Measurements from ENCODE around the gene FOXR1.
"Not testable (repeated sequence)": the region's sequence is repeated elsewhere in the genome, so short reads cannot be mapped to it uniquely, and the experiment has no call there.

The FOXR1 gene

DNA sequence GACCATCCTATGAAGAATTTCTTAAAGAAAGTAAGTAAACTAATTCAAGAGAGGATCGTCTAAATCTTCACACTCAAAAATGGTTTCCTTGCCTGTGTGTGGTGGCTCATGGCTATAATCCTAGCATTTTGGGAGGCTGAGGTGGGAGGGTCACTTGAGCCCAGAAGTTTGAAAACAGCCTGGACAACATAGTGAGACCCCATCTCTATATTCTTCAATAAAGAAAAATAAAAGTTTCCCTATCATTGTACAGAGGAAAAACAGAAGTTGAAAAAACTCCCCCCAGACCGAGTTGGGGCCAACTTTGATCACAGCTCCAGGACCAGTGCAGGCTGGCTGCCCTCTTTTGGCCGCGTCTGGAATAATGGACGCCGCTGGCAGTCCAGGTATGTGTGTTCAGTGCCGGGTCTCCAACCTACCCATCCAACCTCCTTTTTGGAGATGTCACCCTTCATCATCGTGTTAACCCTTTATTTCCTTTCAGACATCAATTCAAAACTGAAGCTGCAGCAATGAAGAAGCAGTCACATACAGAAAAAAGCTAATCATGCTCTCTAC is 43.6 kb downstream of the FOXR1 start:
- TF ChIP-seq, protein P1, sequence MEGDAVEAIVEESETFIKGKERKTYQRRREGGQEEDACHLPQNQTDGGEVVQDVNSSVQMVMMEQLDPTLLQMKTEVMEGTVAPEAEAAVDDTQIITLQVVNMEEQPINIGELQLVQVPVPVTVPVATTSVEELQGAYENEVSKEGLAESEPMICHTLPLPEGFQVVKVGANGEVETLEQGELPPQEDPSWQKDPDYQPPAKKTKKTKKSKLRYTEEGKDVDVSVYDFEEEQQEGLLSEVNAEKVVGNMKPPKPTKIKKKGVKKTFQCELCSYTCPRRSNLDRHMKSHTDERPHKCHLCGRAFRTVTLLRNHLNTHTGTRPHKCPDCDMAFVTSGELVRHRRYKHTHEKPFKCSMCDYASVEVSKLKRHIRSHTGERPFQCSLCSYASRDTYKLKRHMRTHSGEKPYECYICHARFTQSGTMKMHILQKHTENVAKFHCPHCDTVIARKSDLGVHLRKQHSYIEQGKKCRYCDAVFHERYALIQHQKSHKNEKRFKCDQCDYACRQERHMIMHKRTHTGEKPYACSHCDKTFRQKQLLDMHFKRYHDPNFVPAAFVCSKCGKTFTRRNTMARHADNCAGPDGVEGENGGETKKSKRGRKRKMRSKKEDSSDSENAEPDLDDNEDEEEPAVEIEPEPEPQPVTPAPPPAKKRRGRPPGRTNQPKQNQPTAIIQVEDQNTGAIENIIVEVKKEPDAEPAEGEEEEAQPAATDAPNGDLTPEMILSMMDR (IDR thresholded peaks at IDR 0.05; ENCODE audit: insufficient read depth, low read length, missing control alignments) = no peak
- POLR2A ChIA-PET = no interaction called here
- DNase-seq (ENCODE audit: low read depth, low spot score) = no peak
- CTCF ChIA-PET = interaction anchor here (0.6 to 1.4 kb wide), 6 partner anchors 9 to 326 kb away, joined by 3 to 9 read pairs (median 4); no protein-coding TSS in a partner anchor
- H3K4me3 ChIP-seq (ENCODE audit: low read depth, low read length) = no peak overlapping the region

DNA sequence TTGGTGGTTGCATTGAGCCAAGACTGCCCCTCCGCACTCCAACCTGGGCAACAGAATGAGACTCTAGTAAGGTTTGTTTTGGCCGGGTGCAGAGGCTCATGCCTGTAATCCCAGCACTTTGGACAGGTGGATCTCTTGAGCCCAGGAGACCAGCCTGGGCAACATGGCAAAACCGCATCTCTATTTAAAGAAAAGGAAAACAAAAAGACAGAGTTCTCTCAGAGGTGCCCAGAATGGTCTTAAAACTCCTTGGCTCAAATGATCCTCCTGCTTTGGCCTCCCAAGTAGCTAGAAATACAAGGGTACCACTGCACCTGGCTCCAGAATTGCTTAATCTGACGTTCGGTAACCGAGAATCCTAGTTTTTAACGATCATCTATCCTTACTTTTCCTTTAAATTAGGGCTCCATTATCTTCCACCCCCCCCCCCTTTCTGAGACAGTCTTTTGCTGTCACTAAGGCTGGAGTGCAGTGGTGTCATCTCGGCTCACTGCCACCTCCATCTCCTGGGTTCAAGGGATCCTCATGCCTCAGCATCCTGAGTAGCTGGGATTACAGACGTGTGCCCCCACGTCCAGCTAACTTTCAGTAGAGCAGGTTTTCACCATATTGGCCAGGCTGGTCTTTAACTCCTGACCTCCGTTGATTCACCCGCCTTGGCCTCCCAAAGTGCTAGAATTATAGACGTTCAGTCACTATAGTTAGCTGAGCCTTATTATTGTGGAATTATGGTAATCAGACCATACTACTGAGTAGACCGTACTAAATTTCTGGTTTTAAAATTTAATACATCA is 44.9 kb downstream of the FOXR1 start:
- ChIA-PET POLR2A (interaction anchor here (0.7 to 1.0 kb wide), 2 partner anchors 18 to 409 kb away, joined by 3 read pairs; partner anchors contain the start of genes CENATAC and PHLDB1), CTCF (interaction anchor here (0.9 to 8.5 kb wide), 6 partner anchors 13 to 327 kb away, joined by 3 to 54 read pairs (median 4); partner anchors contain the start of gene SLC37A4)
- peak overlapping the region; percentile 18 for H3K4me3 ChIP-seq (ENCODE audit: low read depth, low read length)
- TF ChIP-seq, protein P1 (IDR thresholded peaks at IDR 0.05; ENCODE audit: insufficient read depth, low read length, missing control alignments) = no peak
- no peak for DNase-seq (ENCODE audit: low read depth, low spot score)

DNA sequence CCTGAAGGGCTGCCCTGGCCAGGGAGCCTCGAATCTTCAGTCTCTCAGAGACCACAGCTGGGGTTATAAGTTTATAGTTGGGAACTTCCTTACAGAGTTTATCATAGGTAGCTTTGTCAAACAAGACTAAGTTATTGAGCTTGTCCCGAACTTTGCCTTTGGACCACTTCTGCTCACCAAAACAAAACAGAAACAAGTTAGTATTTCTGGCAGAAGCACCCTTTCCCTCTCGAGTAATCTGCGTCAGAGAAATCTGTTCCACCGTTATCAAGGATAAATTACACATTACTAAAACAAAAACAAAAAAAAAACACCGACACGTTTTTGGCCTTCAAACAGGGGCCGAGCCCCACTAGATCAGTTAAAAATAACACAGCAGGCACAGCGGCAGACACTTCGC is 45.8 kb downstream of the FOXR1 start:
- DNase-seq (ENCODE audit: low read depth, low spot score); POLR2A ChIA-PET: not testable (repeated sequence)
- CTCF ChIA-PET = interaction anchor here (0.9 to 8.5 kb wide), 2 partner anchors 14 to 87 kb away, joined by 3 to 54 read pairs; partner anchors contain the start of gene SLC37A4

DNA sequence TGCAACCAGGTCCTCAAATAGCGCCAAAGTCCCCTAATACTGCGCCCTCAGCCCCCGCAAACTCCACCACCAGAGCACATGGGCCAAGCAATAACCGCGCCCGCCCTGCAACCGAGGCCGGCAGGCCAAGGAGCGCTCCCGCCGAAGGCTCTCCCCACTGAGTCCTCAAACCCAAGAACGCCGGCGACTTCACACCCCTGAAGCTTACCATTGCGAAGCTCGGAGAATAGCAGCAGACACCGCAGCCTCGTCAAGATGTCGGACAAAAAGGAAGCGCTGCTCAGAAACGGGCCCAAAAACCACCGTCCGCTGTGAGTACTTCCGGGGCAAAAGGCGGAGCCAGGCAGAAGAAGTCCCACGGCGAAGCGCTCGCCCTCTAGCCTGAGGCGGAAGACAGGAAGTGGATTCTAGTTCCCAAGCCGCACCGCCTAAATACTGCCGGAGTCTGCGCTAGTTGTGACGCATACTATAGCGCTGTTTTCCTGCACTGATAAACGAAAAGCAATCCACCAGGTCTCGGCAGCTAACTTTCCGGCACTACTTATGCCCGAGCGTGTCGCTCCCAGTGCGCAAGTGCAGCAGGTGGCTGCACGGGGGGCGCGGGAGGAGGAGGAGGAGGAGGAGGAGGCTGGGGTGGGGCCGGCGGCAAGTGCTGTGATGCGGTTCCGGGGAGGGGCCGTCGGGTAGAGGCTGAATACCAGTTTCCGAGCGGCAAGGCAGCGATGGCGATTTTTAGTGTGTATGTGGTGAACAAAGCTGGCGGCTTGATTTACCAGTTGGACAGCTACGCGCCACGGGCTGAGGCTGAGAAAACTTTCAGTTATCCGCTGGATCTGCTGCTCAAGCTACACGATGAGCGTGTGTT is 46.7 kb downstream of the FOXR1 start, which contains the start of the genes RPS25 and TRAPPC4:
RPS25 (minus strand) TSS at position 270 of the 865 bp plus-strand sequence; CDS start at position 211, 59 bp downstream.
TRAPPC4 (plus strand) TSS at position 693 of the 865 bp plus-strand sequence; CDS start at position 723, 30 bp downstream.
- POLR2A ChIA-PET = interaction anchor here (0.6 to 1.4 kb wide), 3 partner anchors 13 to 49 kb away, joined by 3 to 4 read pairs (median 3); partner anchors contain the start of gene VPS11
- peak within 1 kb of the TSS; percentile 94 for H3K4me3 ChIP-seq (ENCODE audit: low read depth, low read length)
- CTCF ChIA-PET = interaction anchor here (1.0 to 8.5 kb wide), 5 partner anchors 9 to 289 kb away, joined by 3 to 54 read pairs (median 3); partner anchors contain the start of gene SLC37A4
- peak; percentile 75 for DNase-seq (ENCODE audit: low read depth, low spot score)
- TF ChIP-seq, protein P1 (IDR thresholded peaks at IDR 0.05; ENCODE audit: insufficient read depth, low read length, missing control alignments) = no peak

More for the DNA sequence above, 45.8 kb downstream of the FOXR1 start:
- H3K4me3 ChIP-seq (ENCODE audit: low read depth, low read length) = peak overlapping the region; percentile 94

DNA sequence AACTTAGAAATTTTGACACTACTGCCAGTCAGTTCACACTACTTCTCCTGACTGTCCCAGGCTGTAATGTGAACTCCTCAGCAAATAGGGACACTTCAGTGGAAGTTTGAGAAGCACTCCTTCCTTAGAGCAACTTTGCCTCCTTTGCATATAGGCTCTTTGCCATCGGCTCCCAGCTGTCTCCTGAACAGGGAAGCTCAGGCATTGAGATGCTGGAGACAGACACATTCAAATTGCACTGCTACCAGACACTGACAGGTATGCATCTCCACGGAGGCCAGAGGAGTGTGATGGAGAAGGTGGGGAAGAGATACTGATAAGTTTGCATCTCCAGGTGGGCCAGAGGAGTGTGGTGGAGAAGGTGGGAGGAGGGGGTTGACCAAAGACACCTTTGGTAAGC is 48.4 kb downstream of the FOXR1 start:
- POLR2A ChIA-PET = no interaction called here
- no peak for DNase-seq (ENCODE audit: low read depth, low spot score)
- CTCF ChIA-PET = interaction anchor here (0.8 to 8.5 kb wide), 4 partner anchors 8 to 23 kb away, joined by 3 to 54 read pairs (median 6); partner anchors contain the start of gene SLC37A4
- TF ChIP-seq, protein P1 (IDR thresholded peaks at IDR 0.05; ENCODE audit: insufficient read depth, low read length, missing control alignments) = no peak
- H3K4me3 ChIP-seq (ENCODE audit: low read depth, low read length) = peak overlapping the region; percentile 94

DNA sequence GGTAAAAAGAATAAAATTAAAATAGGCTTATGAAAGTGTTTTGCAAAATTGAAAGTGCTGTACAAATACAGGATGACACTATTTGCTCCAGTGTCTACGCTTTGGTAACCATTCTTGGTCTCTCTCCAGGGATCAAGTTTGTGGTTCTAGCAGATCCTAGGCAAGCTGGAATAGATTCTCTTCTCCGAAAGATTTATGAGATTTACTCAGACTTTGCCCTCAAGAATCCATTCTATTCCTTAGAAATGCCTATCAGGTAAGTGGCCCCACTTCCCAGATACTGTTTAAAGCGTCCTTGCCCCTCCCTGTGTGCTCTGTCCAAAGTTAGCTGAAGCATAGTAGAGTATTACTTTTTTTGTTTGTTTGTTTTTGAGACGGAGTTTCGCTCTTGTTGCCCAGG is 50.1 kb downstream of the FOXR1 start:
- ChIA-PET POLR2A (no interaction called here), CTCF (interaction anchor here (8.5 kb wide), 1 partner anchor 10 kb away, joined by 54 read pairs; the partner anchor contains the start of gene SLC37A4)
- no peak for DNase-seq (ENCODE audit: low read depth, low spot score)
- TF ChIP-seq, protein P1 (IDR thresholded peaks at IDR 0.05; ENCODE audit: insufficient read depth, low read length, missing control alignments) = no peak
- no peak overlapping the region for H3K4me3 ChIP-seq (ENCODE audit: low read depth, low read length)

Measured in AG04449 (cell line).